MCF 10A (cell line): ENCODE data around the gene PTPRN2. TPM values are rescaled to one million over a fixed set of nuclear protein-coding genes. Genes with fewer than 3 reads are reported as not detected.

Experiments used
- BruUV-seq: library from RNA; stranded (reverse); fragments of 400-500 nt; replicated peaks from 2 replicates; lab custom pipeline; 2021; lab: Mats Ljungman, UMichigan
- CTCF ChIA-PET: fragments of 300-600 bp; sonication (Branson Sonifier 250); formaldehyde crosslinking; extraction: SDS; loops from one replicate; lab custom pipeline; 2021; ENCODE audit warnings: antibody characterized with exemption, inconsistent platforms; lab: Yijun Ruan, JAX
- POLR2A ChIA-PET: fragments of 300-600, 350-650 bp; sonication (Branson Sonifier 250); formaldehyde crosslinking; extraction: SDS; loops from one replicate; lab custom pipeline; 2020; ENCODE audit warnings: antibody characterized with exemption, inconsistent platforms; lab: Yijun Ruan, JAX
- DNase-seq: peaks from one replicate; pipeline ENCODE4 v3.0.0-alpha.2; 2018; ENCODE audit not compliant: unreplicated experiment
- H3K27ac Mint-ChIP-seq: one replicate; pipeline ENCODE4 v1.8.0; 2022; ENCODE audit warnings: mild to moderate bottlenecking, low read depth, mixed read lengths; ENCODE audit not compliant: unreplicated experiment
- H3K27me3 Mint-ChIP-seq: one replicate; pipeline ENCODE4 v1.8.0; 2022; ENCODE audit warnings: mixed read lengths; ENCODE audit not compliant: insufficient read depth, unreplicated experiment
- H3K36me3 Mint-ChIP-seq: one replicate; pipeline ENCODE4 v1.8.0; 2022; ENCODE audit warnings: mild to moderate bottlenecking, moderate library complexity, mixed read lengths; ENCODE audit not compliant: insufficient read depth, unreplicated experiment
- H3K4me1 Mint-ChIP-seq: one replicate; pipeline ENCODE4 v1.8.0; 2022; ENCODE audit warnings: mixed read lengths; ENCODE audit not compliant: insufficient read depth, unreplicated experiment
- H3K4me3 Mint-ChIP-seq: one replicate; pipeline ENCODE4 v1.8.0; 2022; ENCODE audit warnings: mild to moderate bottlenecking, moderate library complexity, mixed read lengths; ENCODE audit not compliant: unreplicated experiment
- H3K9me3 Mint-ChIP-seq: one replicate; pipeline ENCODE4 v1.8.0; 2022; ENCODE audit warnings: mixed read lengths; ENCODE audit not compliant: unreplicated experiment
- intact Hi-C: fragments of 100-400 bp; cut with micrococcal nuclease; formaldehyde crosslinking; loops from 2 replicates; pipeline ENCODE4 v1.14.1; 2022
- total RNA-seq: library from RNA; stranded (reverse); gene quantifications from 2 replicates; pipeline ENCODE4 v1.2.3, GENCODE V29; 2022
- TF ChIP-seq, protein P1 (sequence below): fragments of 200-600 bp; IDR thresholded peaks from one replicate; pipeline ENCODE4 v1.8.0; 2022; ENCODE audit warnings: antibody characterized with exemption, mild to moderate bottlenecking; ENCODE audit not compliant: unreplicated experiment

The PTPRN2 gene
- total RNA-seq, 1 experiment from 2014 or later: 4.5 TPM

DNA sequence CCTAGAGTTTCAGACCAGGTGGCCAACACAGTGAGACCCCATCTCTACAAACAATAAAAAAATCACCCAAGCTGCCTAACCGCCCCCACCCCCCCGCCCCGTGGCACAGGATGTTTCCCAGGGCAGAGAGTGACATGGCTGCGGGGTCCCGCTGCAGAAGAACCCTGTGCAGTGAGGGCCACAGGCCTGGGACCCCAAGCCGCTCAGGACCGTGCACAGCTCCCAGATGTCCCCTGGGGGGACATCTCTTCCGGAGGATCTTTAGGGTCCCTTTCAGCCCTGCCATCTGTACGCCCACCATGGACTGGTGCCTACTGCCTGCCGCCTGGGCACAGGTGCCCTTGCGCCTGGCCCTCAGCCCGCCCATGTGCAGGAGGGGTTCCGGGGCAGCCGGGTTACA lies 877.2 kb downstream of the PTPRN2 start:
- TF ChIP-seq, protein P1, sequence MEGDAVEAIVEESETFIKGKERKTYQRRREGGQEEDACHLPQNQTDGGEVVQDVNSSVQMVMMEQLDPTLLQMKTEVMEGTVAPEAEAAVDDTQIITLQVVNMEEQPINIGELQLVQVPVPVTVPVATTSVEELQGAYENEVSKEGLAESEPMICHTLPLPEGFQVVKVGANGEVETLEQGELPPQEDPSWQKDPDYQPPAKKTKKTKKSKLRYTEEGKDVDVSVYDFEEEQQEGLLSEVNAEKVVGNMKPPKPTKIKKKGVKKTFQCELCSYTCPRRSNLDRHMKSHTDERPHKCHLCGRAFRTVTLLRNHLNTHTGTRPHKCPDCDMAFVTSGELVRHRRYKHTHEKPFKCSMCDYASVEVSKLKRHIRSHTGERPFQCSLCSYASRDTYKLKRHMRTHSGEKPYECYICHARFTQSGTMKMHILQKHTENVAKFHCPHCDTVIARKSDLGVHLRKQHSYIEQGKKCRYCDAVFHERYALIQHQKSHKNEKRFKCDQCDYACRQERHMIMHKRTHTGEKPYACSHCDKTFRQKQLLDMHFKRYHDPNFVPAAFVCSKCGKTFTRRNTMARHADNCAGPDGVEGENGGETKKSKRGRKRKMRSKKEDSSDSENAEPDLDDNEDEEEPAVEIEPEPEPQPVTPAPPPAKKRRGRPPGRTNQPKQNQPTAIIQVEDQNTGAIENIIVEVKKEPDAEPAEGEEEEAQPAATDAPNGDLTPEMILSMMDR: no peak
- peaks cover 14% of the 10 kb centered on the region for H3K9me3 Mint-ChIP-seq
- ChIA-PET POLR2A (no interaction called here), CTCF (no interaction called here)
- H3K4me3 Mint-ChIP-seq: no peak overlapping the region
- intact Hi-C loops: no loop called here
- BruUV-seq: no TSS peak
- no peaks in the 10 kb centered on the region for H3K4me1 Mint-ChIP-seq
- no peak for DNase-seq
- H3K27me3 Mint-ChIP-seq: peaks cover 14% of the 10 kb centered on the region
- no peak overlapping the region for H3K27ac Mint-ChIP-seq
- peaks cover 6% of the 10 kb centered on the region for H3K36me3 Mint-ChIP-seq

DNA sequence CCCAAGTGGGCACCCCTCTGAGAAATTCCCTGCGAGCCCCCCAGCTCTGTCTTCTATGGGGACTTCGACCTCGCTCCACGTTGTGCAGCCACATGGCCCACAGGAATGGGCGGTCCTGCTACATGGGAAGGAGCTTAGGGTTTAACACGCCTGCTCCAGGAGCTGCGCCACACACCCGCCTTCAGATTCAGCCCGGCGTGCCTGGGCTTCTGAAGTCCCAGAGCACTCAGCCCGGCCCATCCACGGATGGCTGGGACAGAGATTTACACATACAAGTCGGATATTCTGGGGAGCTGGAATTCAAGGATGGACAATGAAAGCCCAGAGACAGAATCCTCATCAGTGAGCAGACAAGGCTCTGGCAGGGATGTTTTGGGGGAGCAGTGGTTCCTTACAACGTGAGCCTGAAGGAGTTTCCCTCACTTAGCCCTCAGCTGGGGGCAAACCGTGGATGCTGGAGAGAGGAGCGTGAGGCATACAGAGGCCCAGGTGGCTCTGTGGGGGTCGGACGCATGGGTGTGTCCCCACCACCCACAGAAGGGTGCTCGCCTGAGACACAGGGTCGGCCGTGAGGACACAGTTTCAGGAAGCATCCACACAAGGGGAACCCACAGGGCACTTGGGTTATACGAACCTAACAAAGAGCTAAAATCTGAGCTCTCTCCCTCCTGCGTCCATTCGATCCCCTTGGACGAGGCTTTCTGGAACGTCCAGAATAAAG lies 877.9 kb downstream of the PTPRN2 start:
- no TSS peak for BruUV-seq
- intact Hi-C loops: no loop called here
- H3K36me3 Mint-ChIP-seq: peaks cover 6% of the 10 kb centered on the region
- peaks cover 14% of the 10 kb centered on the region for H3K9me3 Mint-ChIP-seq
- ChIA-PET POLR2A (no interaction called here), CTCF (no interaction called here)
- peaks cover 14% of the 10 kb centered on the region for H3K27me3 Mint-ChIP-seq
- H3K4me1 Mint-ChIP-seq: no peaks in the 10 kb centered on the region
- H3K27ac Mint-ChIP-seq: no peak overlapping the region
- no peak for DNase-seq
- TF ChIP-seq, protein P1: no peak
- H3K4me3 Mint-ChIP-seq: no peak overlapping the region

DNA sequence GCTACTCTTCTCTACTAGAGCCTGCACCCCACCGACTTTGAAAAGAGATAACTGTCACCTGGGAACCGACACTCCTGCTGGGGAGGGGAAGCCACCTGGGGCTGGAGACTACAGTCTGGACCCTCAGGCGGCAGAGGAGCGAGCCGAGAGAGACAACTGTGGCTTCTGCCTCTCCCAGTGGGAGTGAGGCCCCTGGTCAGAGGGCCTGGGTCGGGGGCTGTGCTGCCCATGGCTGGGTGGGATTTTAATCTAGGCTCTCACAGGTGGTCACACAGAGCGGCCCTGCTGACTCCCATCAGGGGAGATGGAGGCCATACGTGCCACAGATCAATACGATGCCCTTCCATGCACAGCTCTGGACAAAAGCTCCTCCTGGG lies 878.7 kb downstream of the PTPRN2 start:
- intact Hi-C loops: no loop called here
- H3K4me1 Mint-ChIP-seq: no peaks in the 10 kb centered on the region
- no peak overlapping the region for H3K27ac Mint-ChIP-seq
- H3K9me3 Mint-ChIP-seq: peaks cover 12% of the 10 kb centered on the region
- CTCF ChIA-PET: interaction anchor here (0.8 kb wide), 1 partner anchor 70 kb away, joined by 3 read pairs; no protein-coding TSS in a partner anchor
- H3K27me3 Mint-ChIP-seq: peaks cover 14% of the 10 kb centered on the region
- H3K4me3 Mint-ChIP-seq: no peak overlapping the region
- peaks cover 6% of the 10 kb centered on the region for H3K36me3 Mint-ChIP-seq
- BruUV-seq: no TSS peak
- no peak for DNase-seq
- POLR2A ChIA-PET: no interaction called here
- TF ChIP-seq, protein P1: no peak

DNA sequence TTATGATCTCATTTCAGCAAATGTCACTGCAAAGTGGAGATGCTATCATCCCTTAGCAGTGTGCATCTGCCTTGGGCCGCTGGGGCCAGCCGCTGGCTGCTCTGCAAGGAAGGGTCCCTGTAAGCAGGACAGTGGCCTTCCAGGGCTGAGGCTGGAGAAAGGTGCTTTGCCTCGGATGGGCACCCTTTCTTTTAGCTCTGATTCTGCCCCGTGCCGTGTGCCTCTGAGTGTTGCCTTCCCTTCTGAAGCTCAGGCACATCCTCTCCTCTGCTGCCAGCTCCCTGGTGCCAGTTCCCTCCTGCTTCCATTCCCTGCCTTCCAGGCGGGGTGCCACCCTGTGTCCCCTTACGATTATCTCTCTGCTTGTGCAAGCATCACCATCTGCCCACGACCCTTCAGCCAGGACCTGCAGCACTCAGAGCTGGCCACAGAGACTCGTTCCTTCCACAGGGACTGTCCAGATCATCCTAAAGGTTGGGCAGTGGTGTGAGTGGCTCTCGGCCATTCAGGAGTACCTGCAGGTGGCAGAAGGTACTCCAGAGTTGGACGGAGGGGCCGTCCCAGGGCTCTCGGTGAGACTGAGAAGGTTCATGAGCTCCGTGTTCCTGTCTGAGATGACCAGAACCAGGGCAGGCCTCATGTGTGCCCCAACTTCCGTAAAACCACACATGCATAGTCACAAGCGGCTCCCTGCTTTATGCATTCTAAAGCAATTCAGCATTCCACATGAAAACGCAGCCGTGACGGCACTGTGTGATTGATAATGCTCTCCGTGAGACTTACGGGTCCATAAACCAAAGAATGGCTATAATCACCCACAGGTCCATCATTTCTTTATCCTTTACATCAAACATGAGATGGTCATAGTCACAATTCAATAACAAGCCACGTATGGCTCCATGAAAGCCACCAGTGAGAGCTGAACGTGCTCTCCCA lies 879.4 kb downstream of the PTPRN2 start:
- peaks cover 1% of the 10 kb centered on the region for H3K36me3 Mint-ChIP-seq
- no TSS peak for BruUV-seq
- intact Hi-C loops: no loop called here
- no peak overlapping the region for H3K4me3 Mint-ChIP-seq
- no peak overlapping the region for H3K27ac Mint-ChIP-seq
- DNase-seq: no peak
- ChIA-PET POLR2A (no interaction called here), CTCF (interaction anchor here (0.8 kb wide), 1 partner anchor 70 kb away, joined by 3 read pairs; no protein-coding TSS in a partner anchor)
- TF ChIP-seq, protein P1: no peak
- H3K27me3 Mint-ChIP-seq: peaks cover 14% of the 10 kb centered on the region
- peaks cover 5% of the 10 kb centered on the region for H3K9me3 Mint-ChIP-seq
- H3K4me1 Mint-ChIP-seq: no peaks in the 10 kb centered on the region
